ENCODE measurements around the gene CAMK1G.

The CAMK1G gene

GRCh38 chr1:209603877-209604276 lies 20.4 kb downstream of the CAMK1G start:
- H3K4me3 ChIP-seq (replicated peaks in 1 of 2; ENCODE audit: low read depth in 2 of 2, low read length in 2 of 2), result no peak overlapping the region

DNA sequence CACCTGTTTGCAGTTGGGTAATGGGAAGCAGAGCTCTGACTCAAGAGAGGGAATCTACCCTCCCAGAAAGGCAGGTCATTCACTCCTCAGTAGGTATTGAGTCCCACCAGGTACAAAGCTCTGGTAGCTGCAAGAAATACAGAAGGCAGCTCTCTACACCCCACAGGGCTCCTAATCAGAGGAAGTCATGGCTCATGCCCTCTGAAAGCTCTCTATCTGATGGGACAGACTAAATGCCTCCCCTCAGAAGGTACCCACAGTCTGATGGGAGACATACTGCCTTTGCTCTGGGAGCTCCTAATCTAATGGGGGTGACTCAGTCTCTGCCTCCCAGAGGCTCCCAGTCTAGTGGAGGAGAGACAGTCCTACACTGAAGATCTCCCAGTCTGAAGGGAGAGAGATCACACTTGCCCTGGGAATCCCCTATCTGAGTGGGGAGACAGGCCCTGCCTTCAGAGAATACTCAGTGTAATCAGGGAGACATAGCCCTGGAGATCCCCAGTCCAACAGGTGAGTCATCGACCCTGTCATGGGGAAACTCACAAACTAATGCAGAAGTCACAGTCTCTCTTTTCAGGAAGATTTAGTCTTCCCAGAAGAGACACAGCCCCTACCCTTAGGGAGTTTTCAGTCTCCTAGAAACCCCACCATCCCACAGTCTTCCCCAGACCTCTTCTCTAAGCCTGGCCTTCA lies 23.7 kb downstream of the CAMK1G start:
- peak in 1 of 2 donors; percentile 59 for DNase-seq (ENCODE audit: low read depth in 2 of 2)
- TF ChIP-seq CTCF (IDR thresholded peaks at IDR 0.05; ENCODE audit: low read depth, low read length), result no peak
- H3K4me3 ChIP-seq (replicated peaks in 1 of 2; ENCODE audit: low read depth in 2 of 2, low read length in 2 of 2), result no peak overlapping the region

More at GRCh38 chr1:209603877-209604276, 20.4 kb downstream of the CAMK1G start:
- no peak for TF ChIP-seq CTCF (IDR thresholded peaks at IDR 0.05; ENCODE audit: low read depth, low read length)
- no peak for DNase-seq (ENCODE audit: low read depth in 2 of 2)

GRCh38 chr1:209607795-209608178 lies 24.3 kb downstream of the CAMK1G start:
- TF ChIP-seq CTCF (IDR thresholded peaks at IDR 0.05; ENCODE audit: low read depth, low read length), result no peak
- no peak for DNase-seq (ENCODE audit: low read depth in 2 of 2)
- no peak overlapping the region for H3K4me3 ChIP-seq (replicated peaks in 1 of 2; ENCODE audit: low read depth in 2 of 2, low read length in 2 of 2)

- DNase-seq (ENCODE audit: low read depth in 2 of 2), result no peak
- no peak for TF ChIP-seq CTCF (IDR thresholded peaks at IDR 0.05; ENCODE audit: low read depth, low read length)
- H3K4me3 ChIP-seq (replicated peaks in 1 of 2; ENCODE audit: low read depth in 2 of 2, low read length in 2 of 2), result no peak overlapping the region
Measured at GRCh38 chr1:209609041-209609790, 25.7 kb downstream of the CAMK1G start.

- TF ChIP-seq CTCF (IDR thresholded peaks at IDR 0.05; ENCODE audit: low read depth, low read length), result no peak
- DNase-seq (ENCODE audit: low read depth in 2 of 2), result no peak
- H3K4me3 ChIP-seq (replicated peaks in 1 of 2; ENCODE audit: low read depth in 2 of 2, low read length in 2 of 2), result no peak overlapping the region
Measured at GRCh38 chr1:209609791-209610630, 26.5 kb downstream of the CAMK1G start.

DNA sequence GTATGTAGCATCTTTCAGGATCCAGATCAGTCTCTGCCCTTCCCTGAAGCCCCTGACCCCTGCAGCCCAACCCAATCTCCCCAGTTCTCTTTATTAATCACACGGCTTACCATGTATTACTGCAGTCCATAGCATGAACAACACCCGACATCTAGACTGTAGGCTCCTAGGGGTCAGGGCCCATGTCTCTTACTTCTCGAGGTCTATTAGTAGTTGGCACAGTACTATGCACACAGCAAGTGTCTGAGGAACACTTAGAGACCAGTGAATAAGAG lies 27.1 kb downstream of the CAMK1G start:
- no peak for TF ChIP-seq CTCF (IDR thresholded peaks at IDR 0.05; ENCODE audit: low read depth, low read length)
- no peak for DNase-seq (ENCODE audit: low read depth in 2 of 2)
- H3K4me3 ChIP-seq (replicated peaks in 1 of 2; ENCODE audit: low read depth in 2 of 2, low read length in 2 of 2), result no peak overlapping the region

All from cardiac fibroblast (primary cell).